Naive B cell (primary cell): Measurements from ENCODE around the gene NLRP13. TPM values are rescaled to one million over a fixed set of nuclear protein-coding genes. Genes with fewer than 3 reads are reported as not detected.
A peak's percentile ranks its signal among the peaks of the same experiment; 100 is the strongest.

Experiments used
- ATAC-seq, 2 donors: fragments of 150-1000 bp; cut with Tn5 transposase; 2 replicates each; pipeline ENCODE4 v1.10.0; 2021; ENCODE audit warnings: low read depth in 2 of 2, mild to moderate bottlenecking in 2 of 2, moderate library complexity in 2 of 2
- DNase-seq: peaks from one replicate; pipeline ENCODE4 v3.0.0; 2022
- H3K27ac Mint-ChIP-seq, 6 donors: one replicate each; pipeline ENCODE4 v1.8.0; 2020 to 2022; ENCODE audit warnings: mild to moderate bottlenecking in 6 of 6, mixed read lengths in 6 of 6, moderate library complexity in 5 of 6, inconsistent platforms in 2 of 6
- H3K27me3 Mint-ChIP-seq, 3 donors: one replicate each; pipeline ENCODE4 v1.8.0; 2021 to 2022; ENCODE audit warnings: mixed read lengths in 3 of 3, mild to moderate bottlenecking in 1 of 3
- H3K36me3 Mint-ChIP-seq, 2 donors: one replicate each; pipeline ENCODE4 v1.8.0; 2020 to 2022; ENCODE audit warnings: mixed read lengths in 2 of 2, inconsistent platforms in 1 of 2, mild to moderate bottlenecking in 1 of 2
- H3K4me1 Mint-ChIP-seq, 3 donors: one replicate each; pipeline ENCODE4 v1.8.0; 2020 to 2022; ENCODE audit warnings: mixed read lengths in 3 of 3, inconsistent platforms in 1 of 3, mild to moderate bottlenecking in 1 of 3, moderate library complexity in 1 of 3
- H3K4me3 Mint-ChIP-seq, 8 donors: one replicate each; pipeline ENCODE4 v1.8.0; 2020 to 2022; ENCODE audit warnings: mild to moderate bottlenecking in 8 of 8, mixed read lengths in 8 of 8, moderate library complexity in 8 of 8, inconsistent platforms in 2 of 8
- H3K9me3 Mint-ChIP-seq, 7 donors: one replicate each; pipeline ENCODE4 v1.8.0; 2020 to 2022; ENCODE audit warnings: mixed read lengths in 7 of 7, mild to moderate bottlenecking in 5 of 7, inconsistent platforms in 2 of 7, moderate library complexity in 1 of 7
- polyA plus RNA-seq, 6 donors: library from polyadenylated mRNA; unstranded; fragments of 300-500 nt; fragmentation: Illumina TruSeq; gene quantifications; one replicate each; pipeline ENCODE4 v1.2.3, GENCODE V29; 2021; ENCODE audit warnings: low read depth in 6 of 6

NLRP13 gene
- polyA plus RNA-seq, 6 donors from 2014 or later: not detected

DNA sequence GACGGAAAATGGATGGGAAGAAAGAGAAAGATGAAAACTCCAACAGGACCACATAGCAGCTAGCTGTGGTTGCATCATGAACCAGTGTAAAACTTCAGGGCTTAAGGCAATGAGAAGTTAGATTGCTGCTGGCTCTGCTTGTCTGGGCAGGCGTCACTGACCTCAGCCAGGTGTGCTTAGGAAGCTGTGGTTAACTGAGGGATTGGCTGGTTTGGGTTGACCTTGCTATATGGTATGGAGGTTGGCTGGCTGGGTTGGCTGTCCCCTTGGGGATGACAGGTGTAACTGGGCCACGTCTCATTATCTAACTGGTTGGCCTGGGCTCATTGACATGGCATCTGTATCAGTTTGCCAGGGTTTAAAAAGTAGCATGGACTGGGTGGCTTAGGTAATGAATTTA lies 54.9 kb downstream of the NLRP13 start:
- peaks cover 0 to 5% (median 0%) of the 10 kb centered on the region in 3 donors for H3K27me3 Mint-ChIP-seq
- H3K4me3 Mint-ChIP-seq: no peak overlapping the region
- no peak overlapping the region for H3K27ac Mint-ChIP-seq
- H3K4me1 Mint-ChIP-seq: no peaks in the 10 kb centered on the region
- peaks cover 8 to 21% of the 10 kb centered on the region in 2 donors for H3K36me3 Mint-ChIP-seq
- peaks cover 9 to 48% (median 21%) of the 10 kb centered on the region in 7 donors for H3K9me3 Mint-ChIP-seq
- DNase-seq (no peak), ATAC-seq (no peak)

DNA sequence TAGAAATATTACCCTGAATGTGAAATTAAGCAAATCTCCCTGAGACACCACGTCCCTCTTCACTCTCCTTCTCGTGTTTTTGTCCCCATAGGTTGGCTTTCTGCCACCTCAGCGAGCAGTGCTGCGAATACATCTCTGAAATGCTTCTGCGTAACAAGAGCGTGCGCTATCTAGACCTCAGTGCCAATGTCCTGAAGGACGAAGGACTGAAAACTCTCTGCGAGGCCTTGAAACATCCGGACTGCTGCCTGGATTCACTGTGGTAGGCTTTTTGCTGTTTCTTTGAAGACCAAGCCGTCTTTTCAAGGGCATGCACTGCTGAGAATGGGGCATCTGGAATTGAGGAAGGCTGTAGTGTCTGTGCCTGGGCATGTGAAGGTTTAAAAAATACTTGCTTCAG lies 61.4 kb downstream of the NLRP13 start:
- H3K9me3 Mint-ChIP-seq: peaks cover 10 to 30% (median 18%) of the 10 kb centered on the region in 7 donors
- no peak overlapping the region for H3K27ac Mint-ChIP-seq
- H3K27me3 Mint-ChIP-seq: peaks cover 0 to 11% (median 0%) of the 10 kb centered on the region in 3 donors

DNA sequence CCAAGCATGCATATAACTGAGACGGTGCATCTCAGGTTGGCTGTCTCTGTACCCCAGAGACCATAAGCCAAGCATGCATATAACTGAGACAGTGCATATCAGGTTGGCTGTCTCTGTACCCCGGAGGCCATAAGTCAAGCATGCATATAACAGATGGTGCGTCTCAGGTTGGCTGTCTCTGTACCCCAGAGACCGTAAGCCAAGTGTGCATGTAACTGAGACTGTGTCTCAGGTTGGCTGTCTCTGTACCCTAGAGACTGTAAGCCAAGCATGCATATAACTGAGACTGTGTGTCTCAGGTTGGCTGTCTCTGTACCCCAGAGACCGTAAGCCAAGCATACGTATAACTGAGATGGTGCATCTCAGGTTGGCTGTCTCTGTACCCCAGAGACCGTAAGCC lies 65.0 kb downstream of the NLRP13 start:
- peaks cover 8 to 19% (median 14%) of the 10 kb centered on the region in 7 donors for H3K9me3 Mint-ChIP-seq
- H3K27me3 Mint-ChIP-seq: peaks cover 0 to 11% (median 0%) of the 10 kb centered on the region in 3 donors
- ATAC-seq (no peak), DNase-seq (no peak)
- peaks cover 8 to 10% of the 10 kb centered on the region in 2 donors for H3K36me3 Mint-ChIP-seq
- no peak overlapping the region for H3K27ac Mint-ChIP-seq
- H3K4me3 Mint-ChIP-seq: no peak overlapping the region
- H3K4me1 Mint-ChIP-seq: no peaks in the 10 kb centered on the region

More for the DNA sequence above, 61.4 kb downstream of the NLRP13 start:
- H3K36me3 Mint-ChIP-seq: peaks cover 8 to 21% of the 10 kb centered on the region in 2 donors
- DNase-seq (no peak), ATAC-seq (no peak)
- no peak overlapping the region for H3K4me3 Mint-ChIP-seq
- no peaks in the 10 kb centered on the region for H3K4me1 Mint-ChIP-seq

DNA sequence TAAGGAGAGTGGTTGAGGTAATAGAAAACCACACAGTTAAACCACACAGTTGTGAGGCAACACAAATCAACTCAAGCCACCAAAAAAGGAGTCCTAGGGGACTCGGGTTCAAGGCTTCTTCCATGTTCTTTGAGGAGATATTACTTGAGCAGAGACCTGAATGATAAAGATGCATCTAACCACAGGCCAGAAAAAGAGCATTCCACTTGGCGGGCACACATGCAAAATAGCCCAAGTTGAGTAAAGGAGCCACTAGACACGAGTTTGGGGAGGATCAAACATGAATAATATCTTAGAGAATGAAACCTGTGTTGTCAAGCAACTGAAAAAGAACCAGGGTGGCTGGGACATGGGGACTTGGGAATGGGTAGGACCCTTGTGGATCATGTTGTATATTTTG lies 65.6 kb downstream of the NLRP13 start:
- H3K36me3 Mint-ChIP-seq: peaks cover 8% of the 10 kb centered on the region in 2 donors
- DNase-seq (no peak), ATAC-seq (no peak)
- H3K4me3 Mint-ChIP-seq: no peak overlapping the region
- H3K4me1 Mint-ChIP-seq: no peaks in the 10 kb centered on the region
- peaks cover 0 to 11% (median 0%) of the 10 kb centered on the region in 3 donors for H3K27me3 Mint-ChIP-seq
- H3K27ac Mint-ChIP-seq: no peak overlapping the region
- H3K9me3 Mint-ChIP-seq: peaks cover 8 to 19% (median 12%) of the 10 kb centered on the region in 7 donors

DNA sequence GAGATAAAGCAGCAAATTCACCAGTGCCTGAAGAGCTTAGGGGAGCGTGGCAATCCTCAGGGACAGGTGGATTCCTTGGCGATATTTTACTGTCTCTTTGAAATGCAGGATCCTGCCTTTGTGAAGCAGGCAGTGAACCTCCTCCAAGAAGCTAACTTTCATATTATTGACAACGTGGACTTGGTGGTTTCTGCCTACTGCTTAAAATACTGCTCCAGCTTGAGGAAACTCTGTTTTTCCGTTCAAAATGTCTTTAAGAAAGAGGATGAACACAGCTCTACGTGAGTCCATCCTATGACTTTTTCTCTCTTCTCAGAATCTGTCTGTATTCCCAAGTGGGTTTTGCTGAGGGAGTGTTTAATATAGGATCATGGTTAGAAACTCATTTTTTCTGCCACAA lies 73.2 kb downstream of the NLRP13 start:
- Mint-ChIP-seq H3K4me3 (peak overlapping the region in 3 of 8 donors; percentile 12 to 30 (median 15)), H3K27ac (peak overlapping the region in 1 of 6 donors; percentile 47), H3K9me3 (peaks cover 0 to 18% (median 2%) of the 10 kb centered on the region in 7 donors), H3K27me3 (no peaks in the 10 kb centered on the region), H3K36me3 (no peaks in the 10 kb centered on the region), H3K4me1 (peaks cover 0 to 45% (median 10%) of the 10 kb centered on the region in 3 donors)
- no peak for DNase-seq
- ATAC-seq: no peak

DNA sequence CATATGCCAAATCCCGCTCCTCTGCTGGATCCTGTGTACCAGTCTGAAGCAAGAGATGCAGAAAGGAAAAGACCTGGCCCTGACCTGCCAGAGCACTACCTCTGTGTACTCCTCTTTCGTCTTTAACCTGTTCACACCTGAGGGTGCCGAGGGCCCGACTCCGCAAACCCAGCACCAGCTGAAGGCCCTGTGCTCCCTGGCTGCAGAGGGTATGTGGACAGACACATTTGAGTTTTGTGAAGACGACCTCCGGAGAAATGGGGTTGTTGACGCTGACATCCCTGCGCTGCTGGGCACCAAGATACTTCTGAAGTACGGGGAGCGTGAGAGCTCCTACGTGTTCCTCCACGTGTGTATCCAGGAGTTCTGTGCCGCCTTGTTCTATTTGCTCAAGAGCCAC lies 73.7 kb downstream of the NLRP13 start:
- peaks cover 0 to 5% (median 0%) of the 10 kb centered on the region in 3 donors for H3K27me3 Mint-ChIP-seq
- H3K27ac Mint-ChIP-seq: peak overlapping the region in 3 of 6 donors; percentile 7 to 47 (median 26)
- ATAC-seq (no peak), DNase-seq (no peak)
- peaks cover 4 to 51% (median 16%) of the 10 kb centered on the region in 3 donors for H3K4me1 Mint-ChIP-seq
- peaks cover 0 to 24% (median 5%) of the 10 kb centered on the region in 7 donors for H3K9me3 Mint-ChIP-seq
- no peaks in the 10 kb centered on the region for H3K36me3 Mint-ChIP-seq
- peak overlapping the region in 1 of 8 donors; percentile 19 for H3K4me3 Mint-ChIP-seq

DNA sequence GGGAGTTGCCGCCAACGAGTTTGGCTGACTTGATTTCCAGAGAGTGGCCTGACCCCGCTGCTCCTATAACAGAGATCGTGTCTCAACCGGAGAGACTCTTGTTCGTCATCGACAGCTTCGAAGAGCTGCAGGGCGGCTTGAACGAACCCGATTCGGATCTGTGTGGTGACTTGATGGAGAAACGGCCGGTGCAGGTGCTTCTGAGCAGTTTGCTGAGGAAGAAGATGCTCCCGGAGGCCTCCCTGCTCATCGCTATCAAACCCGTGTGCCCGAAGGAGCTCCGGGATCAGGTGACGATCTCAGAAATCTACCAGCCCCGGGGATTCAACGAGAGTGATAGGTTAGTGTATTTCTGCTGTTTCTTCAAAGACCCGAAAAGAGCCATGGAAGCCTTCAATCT lies 74.2 kb downstream of the NLRP13 start:
- H3K9me3 Mint-ChIP-seq: peaks cover 0 to 21% (median 6%) of the 10 kb centered on the region in 7 donors
- H3K27me3 Mint-ChIP-seq: peaks cover 0 to 6% (median 0%) of the 10 kb centered on the region in 3 donors
- H3K36me3 Mint-ChIP-seq: no peaks in the 10 kb centered on the region
- DNase-seq (no peak), ATAC-seq (no peak)
- H3K4me3 Mint-ChIP-seq: peak overlapping the region in 4 of 8 donors; percentile 1 to 73 (median 56)
- H3K4me1 Mint-ChIP-seq: peaks cover 4 to 54% (median 17%) of the 10 kb centered on the region in 3 donors
- H3K27ac Mint-ChIP-seq: peak overlapping the region in 5 of 6 donors; percentile 7 to 94 (median 58)

DNA sequence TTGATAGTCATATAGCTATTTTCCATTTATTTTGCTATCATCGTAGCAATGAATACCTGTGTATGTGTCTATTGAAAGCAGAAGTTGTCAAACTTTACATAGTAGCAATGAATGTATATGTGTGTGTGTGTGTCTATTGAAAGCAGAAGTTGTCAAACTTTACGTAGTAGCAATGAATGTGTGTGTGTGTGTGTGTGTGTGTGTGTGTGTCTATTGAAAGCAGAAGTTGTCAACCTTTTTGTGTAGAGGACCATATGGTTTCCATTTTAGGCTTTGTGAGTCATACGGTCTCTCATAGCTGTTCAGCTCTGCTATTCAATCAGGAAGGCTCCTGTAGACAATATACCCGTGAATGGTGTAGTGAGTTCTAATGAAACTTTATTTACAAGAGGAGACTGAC lies 75.0 kb downstream of the NLRP13 start:
- H3K9me3 Mint-ChIP-seq: peaks cover 0 to 20% (median 6%) of the 10 kb centered on the region in 7 donors
- DNase-seq (peak; percentile 35), ATAC-seq (peak; percentile 60 to 77)
- peaks cover 0 to 6% (median 0%) of the 10 kb centered on the region in 3 donors for H3K27me3 Mint-ChIP-seq
- H3K27ac Mint-ChIP-seq: peak overlapping the region; percentile 10 to 94 (median 68)
- H3K4me3 Mint-ChIP-seq: peak overlapping the region in 4 of 8 donors; percentile 1 to 73 (median 62)
- H3K4me1 Mint-ChIP-seq: peaks cover 4 to 54% (median 17%) of the 10 kb centered on the region in 3 donors
- H3K36me3 Mint-ChIP-seq: no peaks in the 10 kb centered on the region

DNA sequence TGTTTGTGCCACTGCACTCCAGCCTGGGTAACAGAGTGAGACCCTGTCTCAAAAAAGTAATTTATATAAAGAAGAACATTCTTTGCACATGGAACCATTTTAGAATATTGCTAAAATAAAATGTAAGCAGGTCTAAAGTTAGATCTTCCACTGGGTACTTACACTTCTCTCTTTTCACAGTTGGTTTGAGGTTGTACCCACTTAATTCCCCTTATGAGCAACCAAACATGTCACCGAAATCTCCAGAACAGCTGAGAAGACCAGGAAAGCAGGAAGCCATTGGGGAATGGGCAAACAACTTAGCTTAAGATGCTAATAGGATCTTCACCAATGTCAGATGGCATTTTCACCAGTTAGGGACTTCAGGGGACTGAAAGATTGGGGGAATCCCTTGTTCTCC lies 77.0 kb downstream of the NLRP13 start:
- ATAC-seq: peak in 1 of 2 donors; percentile 21
- no peaks in the 10 kb centered on the region for H3K36me3 Mint-ChIP-seq
- peaks cover 0 to 22% (median 6%) of the 10 kb centered on the region in 7 donors for H3K9me3 Mint-ChIP-seq
- no peak for DNase-seq
- peaks cover 4 to 54% (median 17%) of the 10 kb centered on the region in 3 donors for H3K4me1 Mint-ChIP-seq
- H3K27ac Mint-ChIP-seq: peak overlapping the region in 4 of 6 donors; percentile 70 to 92 (median 86)
- peaks cover 0 to 6% (median 0%) of the 10 kb centered on the region in 3 donors for H3K27me3 Mint-ChIP-seq
- H3K4me3 Mint-ChIP-seq: peak overlapping the region in 3 of 8 donors; percentile 49 to 60 (median 60)

Other genes starting within 250 kb of the NLRP13 start
- not detected for gene NLRP9, start 193.9 kb downstream of the NLRP13 start, polyA plus RNA-seq
- gene RFPL4A, start 173.2 kb downstream of the NLRP13 start, polyA plus RNA-seq: not detected
- not detected for gene RFPL4AL1, start 163.2 kb downstream of the NLRP13 start, polyA plus RNA-seq
- under 1 TPM in 2 of 6 donors, not detected in 4; 0.08 to 0.16 TPM for gene NLRP11, start 100.3 kb downstream of the NLRP13 start, polyA plus RNA-seq
- 1 to 10 TPM in 1 of 6 donors, under 1 TPM in 4, not detected in 1; 0.41 to 1.2 (median 0.76) TPM for gene NLRP4, start 95.8 kb downstream of the NLRP13 start, polyA plus RNA-seq
- gene NLRP8, start 15.5 kb upstream of the NLRP13 start, polyA plus RNA-seq: not detected
- not detected for gene NLRP5, start 54.4 kb upstream of the NLRP13 start, polyA plus RNA-seq
- gene ZNF787, start 189.0 kb upstream of the NLRP13 start, polyA plus RNA-seq: 1 to 10 TPM; 1.4 to 4.7 (median 2.5) TPM
- gene ZNF444, start 209.0 kb upstream of the NLRP13 start, polyA plus RNA-seq: 10 to 100 TPM in 5 of 6 donors, 1 to 10 TPM in 1; 9.7 to 24.6 (median 13.1) TPM
- gene GALP, start 243.7 kb upstream of the NLRP13 start, polyA plus RNA-seq: not detected